GM12864 (cell line): Measurements from ENCODE around the gene DRD2.

ENCODE experiments used
- DNase-seq: peaks from one replicate; pipeline ENCODE4 v3.0.0-alpha.2; 2011; ENCODE audit warnings: low read depth
- H3K4me3 ChIP-seq: 2 replicates; pipeline ENCODE4 v1.5.1; 2011; ENCODE audit warnings: mild to moderate bottlenecking, low read depth, low read length, control low read depth
- CTCF ChIP-seq: IDR thresholded peaks from 2 replicates; pipeline ENCODE4 v1.5.1; 2011; ENCODE audit warnings: low read depth, mild to moderate bottlenecking, moderate library complexity, low read length, control low read depth, inconsistent platforms; ENCODE audit errors: missing control alignments

Gene DRD2

GRCh38 chr11:113389272-113389671 lies 85.9 kb downstream of the DRD2 start:
- TF ChIP-seq CTCF: no peak
- no peak overlapping the region for H3K4me3 ChIP-seq
- no peak for DNase-seq

GRCh38 chr11:113387605-113388211 lies 87.5 kb downstream of the DRD2 start, which contains the start of gene ANKK1:
ANKK1 (plus strand) TSS chr11:113387779; CDS start chr11:113387885, 106 bp downstream.
- DNase-seq: no peak
- TF ChIP-seq CTCF: peak; percentile 17
- H3K4me3 ChIP-seq: no peak within 1 kb of the TSS

GRCh38 chr11:113386866-113387265 lies 88.3 kb downstream of the DRD2 start:
- TF ChIP-seq CTCF: no peak
- DNase-seq: no peak

GRCh38 chr11:113385749-113386148 lies 89.4 kb downstream of the DRD2 start:
- no peak for TF ChIP-seq CTCF
- H3K4me3 ChIP-seq: no peak overlapping the region
- DNase-seq: no peak

More at GRCh38 chr11:113386866-113387265, 88.3 kb downstream of the DRD2 start:
- H3K4me3 ChIP-seq: no peak overlapping the region

- DNase-seq: no peak
- H3K4me3 ChIP-seq: no peak overlapping the region
- no peak for TF ChIP-seq CTCF
Observed at GRCh38 chr11:113384551-113384950, 90.6 kb downstream of the DRD2 start.

GRCh38 chr11:113382121-113382520 lies 93.1 kb downstream of the DRD2 start:
- no peak overlapping the region for H3K4me3 ChIP-seq
- no peak for DNase-seq
- TF ChIP-seq CTCF: no peak

GRCh38 chr11:113378692-113379091 lies 96.5 kb downstream of the DRD2 start:
- no peak for TF ChIP-seq CTCF
- H3K4me3 ChIP-seq: no peak overlapping the region
- DNase-seq: no peak
